ENCODE data around the gene TAP1.

GRCh38 chr6:32851025-32851424 lies 2.5 kb downstream of the TAP1 start:
- TF ChIP-seq POLR2A (IDR thresholded peaks at IDR 0.05; ENCODE audit: low read depth, low read length) = no peak
- TF ChIP-seq, protein P1, sequence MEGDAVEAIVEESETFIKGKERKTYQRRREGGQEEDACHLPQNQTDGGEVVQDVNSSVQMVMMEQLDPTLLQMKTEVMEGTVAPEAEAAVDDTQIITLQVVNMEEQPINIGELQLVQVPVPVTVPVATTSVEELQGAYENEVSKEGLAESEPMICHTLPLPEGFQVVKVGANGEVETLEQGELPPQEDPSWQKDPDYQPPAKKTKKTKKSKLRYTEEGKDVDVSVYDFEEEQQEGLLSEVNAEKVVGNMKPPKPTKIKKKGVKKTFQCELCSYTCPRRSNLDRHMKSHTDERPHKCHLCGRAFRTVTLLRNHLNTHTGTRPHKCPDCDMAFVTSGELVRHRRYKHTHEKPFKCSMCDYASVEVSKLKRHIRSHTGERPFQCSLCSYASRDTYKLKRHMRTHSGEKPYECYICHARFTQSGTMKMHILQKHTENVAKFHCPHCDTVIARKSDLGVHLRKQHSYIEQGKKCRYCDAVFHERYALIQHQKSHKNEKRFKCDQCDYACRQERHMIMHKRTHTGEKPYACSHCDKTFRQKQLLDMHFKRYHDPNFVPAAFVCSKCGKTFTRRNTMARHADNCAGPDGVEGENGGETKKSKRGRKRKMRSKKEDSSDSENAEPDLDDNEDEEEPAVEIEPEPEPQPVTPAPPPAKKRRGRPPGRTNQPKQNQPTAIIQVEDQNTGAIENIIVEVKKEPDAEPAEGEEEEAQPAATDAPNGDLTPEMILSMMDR (IDR thresholded peaks at IDR 0.05; ENCODE audit: extremely low read depth in 1 of 2, insufficient read depth in 1 of 2, low read depth in 1 of 2, low read length in 2 of 2) = no peak
- TF ChIP-seq POLR2AphosphoS5 (IDR thresholded peaks at IDR 0.05; ENCODE audit: insufficient read depth, low read depth, low read length) = no peak
- TF ChIP-seq, protein P2, sequence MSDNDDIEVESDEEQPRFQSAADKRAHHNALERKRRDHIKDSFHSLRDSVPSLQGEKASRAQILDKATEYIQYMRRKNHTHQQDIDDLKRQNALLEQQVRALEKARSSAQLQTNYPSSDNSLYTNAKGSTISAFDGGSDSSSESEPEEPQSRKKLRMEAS (IDR thresholded peaks at IDR 0.05; ENCODE audit: insufficient read depth, insufficient read length) = no peak
